ENCODE measurements around the gene MITF. TPM values are rescaled to one million over a fixed set of nuclear protein-coding genes. Genes with fewer than 3 reads are reported as not detected.
"Not testable (repeated sequence)": the region's sequence is repeated elsewhere in the genome, so short reads cannot be mapped to it uniquely, and the experiment has no call there.

The MITF gene
- total RNA-seq, 1 donor from 2014 or later, result 1.5 TPM

GRCh38 chr3:69879051-69879450 lies 139.8 kb downstream of the MITF start:
- no peak for DNase-seq

GRCh38 chr3:69880069-69880640 lies 140.9 kb downstream of the MITF start:
- DNase-seq, result no peak

DNA sequence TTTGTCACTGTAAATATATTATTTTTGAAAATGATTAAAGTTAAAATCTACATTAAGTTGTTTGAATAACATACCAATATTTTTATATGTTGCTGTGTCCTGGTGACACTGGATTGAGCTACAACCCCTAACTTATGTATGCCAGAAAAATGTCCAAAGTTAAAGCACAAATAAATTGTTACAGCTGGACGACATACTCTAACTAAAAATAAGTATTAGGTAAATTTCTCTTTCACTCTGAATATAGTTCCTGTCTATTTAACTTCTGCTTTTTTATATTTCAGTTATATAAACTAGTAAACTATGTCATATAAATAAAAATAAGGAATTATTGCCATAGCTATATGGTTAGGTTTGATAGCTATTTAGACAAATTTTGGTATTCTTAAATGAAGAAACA lies 141.8 kb downstream of the MITF start:
- DNase-seq, result no peak

DNA sequence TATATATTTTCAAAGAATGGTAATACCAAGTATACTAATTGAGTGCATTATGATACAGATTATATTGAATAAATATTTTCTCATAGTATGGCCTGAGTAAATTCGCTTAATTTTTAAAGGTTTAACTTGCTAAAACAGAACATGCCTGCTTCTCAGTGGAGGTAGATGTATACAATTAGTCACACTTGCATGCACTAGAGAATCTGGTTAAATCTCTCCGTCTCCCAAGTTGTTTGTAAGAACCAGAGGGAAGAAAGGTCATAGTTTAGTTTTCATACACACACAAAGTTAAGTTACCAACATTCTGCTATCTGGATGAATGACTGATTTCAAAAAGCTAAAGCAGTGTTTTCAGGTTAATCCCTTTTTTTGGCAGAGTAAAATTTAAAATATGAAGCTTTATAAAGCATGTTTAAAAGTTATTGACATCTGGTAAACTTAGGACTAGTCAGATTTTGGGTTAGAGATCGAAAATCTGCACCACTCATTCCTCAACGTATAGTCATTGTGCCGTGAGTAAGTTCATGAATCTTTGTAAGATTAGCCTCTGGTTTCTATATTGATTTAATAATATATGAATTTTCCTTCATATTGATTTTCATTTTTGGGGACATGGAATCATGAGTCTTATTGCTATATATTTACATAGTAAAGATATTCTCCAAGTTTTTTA lies 142.6 kb downstream of the MITF start:
- DNase-seq, result no peak

DNA sequence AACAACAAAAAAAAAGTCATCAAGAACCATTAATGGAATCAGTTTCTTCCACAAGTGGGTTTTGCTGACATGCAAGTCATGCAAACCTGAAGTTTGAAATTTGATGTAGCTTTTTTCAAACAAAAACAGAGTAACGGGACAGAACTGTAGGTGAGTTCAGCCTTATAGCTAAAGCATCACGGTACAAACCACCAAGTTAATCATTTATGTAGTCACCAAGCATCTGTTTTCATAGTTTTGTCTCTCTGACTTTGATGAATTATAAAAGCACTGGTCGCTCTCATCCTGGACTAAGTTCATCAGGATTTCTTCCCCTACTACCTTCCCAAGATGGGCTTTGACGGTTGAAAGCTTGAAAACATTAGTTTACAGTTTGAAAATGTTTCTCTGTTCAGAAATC lies 143.3 kb downstream of the MITF start:
- no peak for DNase-seq

- no peak for DNase-seq
These were observed 149.0 kb downstream of the MITF start for GRCh38 chr3:69888040-69888942.

DNA sequence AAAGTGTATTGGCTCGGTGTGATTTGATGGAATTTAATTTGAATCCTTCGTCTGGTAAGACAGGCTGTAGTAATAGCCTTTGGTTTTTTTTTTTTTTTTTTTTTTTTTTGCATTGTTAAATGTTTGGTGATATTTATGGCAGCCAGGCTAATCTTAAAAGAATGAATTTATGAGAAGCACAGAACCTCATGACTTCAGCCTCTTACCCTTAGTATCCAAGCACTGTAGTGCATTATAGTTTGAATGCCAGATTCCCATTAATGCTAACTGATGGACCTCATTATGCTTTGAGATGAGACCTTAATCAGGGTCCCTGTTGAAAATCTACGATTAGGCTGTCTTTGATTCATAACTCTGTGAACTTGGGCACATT lies 149.7 kb downstream of the MITF start:
- DNase-seq, result no peak

- peak; percentile 28 for DNase-seq
These were observed 150.8 kb downstream of the MITF start for GRCh38 chr3:69890084-69890483.

DNA sequence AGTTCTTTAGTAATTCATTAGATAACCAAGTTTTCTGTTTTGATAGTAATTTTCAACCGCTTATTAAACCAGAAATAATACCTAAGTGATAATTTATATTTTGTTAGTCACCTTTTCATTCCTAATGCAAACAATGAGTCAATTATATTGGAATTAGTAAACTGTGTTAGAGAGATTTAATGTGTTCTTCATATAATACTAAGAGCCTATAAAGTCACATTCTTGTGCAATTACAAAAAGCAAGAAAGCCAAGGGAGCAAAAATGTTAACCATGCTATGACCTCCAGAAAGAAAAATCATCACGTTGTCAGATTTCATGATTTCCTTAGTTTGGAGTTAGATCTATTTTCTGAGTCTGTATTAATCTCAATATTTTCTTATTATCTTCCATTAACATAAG lies 151.4 kb downstream of the MITF start:
- no peak for DNase-seq

- DNase-seq, result no peak
These were observed 153.4 kb downstream of the MITF start for GRCh38 chr3:69892706-69893105.

- no peak for DNase-seq
These were observed 154.0 kb downstream of the MITF start for GRCh38 chr3:69893274-69893673.

DNA sequence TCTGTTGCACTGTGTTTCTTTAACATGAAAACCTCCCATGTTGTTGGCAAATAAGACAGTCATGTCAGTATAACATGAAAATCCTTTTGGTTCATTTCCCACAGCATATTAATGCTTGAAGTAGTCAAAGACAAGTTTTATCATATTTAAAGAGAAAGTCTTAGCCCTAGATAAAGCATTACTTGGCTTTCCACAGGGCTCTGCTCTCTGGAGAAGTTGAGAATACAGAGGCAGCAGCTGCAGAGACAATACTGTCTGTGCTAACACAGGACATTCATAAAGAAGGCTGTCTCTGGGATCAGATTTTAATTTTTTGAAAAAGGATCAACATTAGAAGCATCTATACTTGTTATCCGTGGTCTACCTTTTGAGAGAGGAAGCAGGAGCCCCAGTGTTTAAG lies 156.8 kb downstream of the MITF start:
- DNase-seq, result no peak

GRCh38 chr3:69900331-69900730 lies 161.1 kb downstream of the MITF start:
- DNase-seq, result no peak

DNA sequence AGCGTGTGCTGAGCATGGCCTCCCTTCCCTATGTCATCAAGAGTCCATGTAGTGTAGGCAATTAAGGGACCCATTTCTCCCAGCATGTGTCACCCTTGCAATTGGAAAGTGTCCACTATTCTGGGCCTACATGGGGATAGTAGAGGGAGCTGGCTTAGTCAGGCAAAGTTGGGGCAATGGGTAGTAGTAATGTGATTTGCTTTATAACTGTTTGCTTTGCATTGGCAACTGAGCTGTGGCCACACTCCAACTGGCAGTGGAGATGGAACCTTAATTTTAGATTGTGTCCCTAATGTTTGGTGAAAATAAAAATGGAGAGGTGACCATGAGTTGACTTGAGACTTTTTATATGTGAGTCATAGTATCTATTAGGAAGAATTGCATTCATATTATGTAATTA lies 162.5 kb downstream of the MITF start:
- no peak for DNase-seq

- no peak for DNase-seq
These were observed 163.1 kb downstream of the MITF start for GRCh38 chr3:69902386-69902785.

- no peak for DNase-seq
These were observed 167.2 kb downstream of the MITF start for GRCh38 chr3:69906351-69906966.

DNA sequence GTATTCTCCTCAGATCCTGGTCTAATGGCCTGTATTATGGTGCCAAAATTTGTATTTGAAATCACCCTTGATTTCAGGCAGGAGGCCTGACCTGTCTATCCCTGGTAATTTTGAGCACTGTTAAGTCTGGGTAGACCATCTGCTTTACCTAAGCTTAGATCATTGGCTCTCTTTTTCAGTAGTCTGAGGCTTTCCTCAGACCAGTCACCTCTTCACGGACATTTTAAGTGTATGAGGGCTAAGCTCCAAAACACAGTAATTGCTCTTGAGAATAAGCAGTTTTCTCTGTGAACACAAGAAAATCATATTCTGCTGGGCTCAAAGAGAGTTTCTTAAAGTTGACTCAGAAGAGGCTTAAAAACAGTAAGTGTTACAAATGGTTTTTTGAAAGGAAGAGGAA lies 168.3 kb downstream of the MITF start:
- DNase-seq, result no peak

DNA sequence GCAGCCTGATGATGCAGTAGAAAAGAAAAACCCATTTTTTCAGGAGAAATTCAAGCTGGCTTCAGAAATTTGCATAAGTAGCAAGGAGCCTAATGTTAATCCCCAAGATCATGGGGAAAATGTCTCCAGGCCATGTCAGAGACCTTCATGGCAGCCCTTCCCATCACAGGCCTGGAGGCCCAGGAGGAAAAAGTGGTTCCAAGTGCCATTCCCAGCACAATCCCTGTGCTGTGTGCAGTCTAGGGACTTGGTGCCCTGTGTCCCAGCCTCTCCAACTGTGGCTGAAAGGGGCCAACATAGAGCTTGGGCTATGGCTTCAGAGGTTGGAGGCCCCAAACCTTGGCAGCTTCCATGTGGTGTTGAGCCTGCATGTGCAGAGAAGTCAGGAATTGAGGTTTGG lies 170.6 kb downstream of the MITF start:
- DNase-seq, result not testable (repeated sequence)

DNA sequence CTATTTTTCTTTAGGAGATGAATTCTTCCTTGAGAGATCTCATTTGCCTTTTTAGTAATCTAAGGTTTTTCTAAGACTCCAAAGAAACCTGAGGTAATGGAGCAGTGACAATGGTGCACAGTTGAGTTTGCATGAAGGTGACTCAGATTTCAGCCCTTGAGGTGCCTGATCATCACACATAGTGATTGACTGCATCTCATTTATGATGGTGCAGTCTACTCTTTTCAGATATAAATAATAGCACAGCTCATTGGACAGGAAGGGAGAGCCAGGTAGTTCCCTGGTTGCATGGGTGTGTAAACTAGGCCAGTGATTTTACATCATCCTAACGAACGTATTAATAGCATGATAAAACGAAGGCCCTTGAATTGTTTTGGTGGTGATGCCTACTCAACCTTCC lies 174.2 kb downstream of the MITF start:
- DNase-seq, result no peak

- DNase-seq, result no peak
These were observed 175.1 kb downstream of the MITF start for GRCh38 chr3:69914395-69914794.

- DNase-seq, result no peak
These were observed 176.5 kb downstream of the MITF start for GRCh38 chr3:69915726-69916125.

DNA sequence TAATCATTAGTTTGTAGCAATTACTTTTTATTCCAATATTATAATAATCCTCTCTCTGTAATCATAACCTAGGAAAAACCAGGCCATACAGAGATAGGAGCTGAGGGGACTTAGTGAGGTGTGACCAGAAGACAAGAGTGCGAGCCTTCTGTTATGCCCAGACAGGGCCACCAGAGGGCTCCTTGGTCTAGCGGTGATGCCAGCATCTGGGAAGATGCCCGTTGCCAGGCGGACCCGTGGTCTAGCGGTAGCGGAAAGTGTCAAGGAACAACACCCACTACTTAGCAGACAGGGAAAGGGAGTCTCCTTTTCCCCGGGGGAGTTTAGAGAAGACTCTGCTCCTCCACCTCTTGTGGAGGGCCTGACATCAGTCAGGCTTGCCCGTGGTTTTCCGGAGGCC lies 180.7 kb downstream of the MITF start:
- not testable (repeated sequence) for DNase-seq

- DNase-seq, result no peak
These were observed 182.4 kb downstream of the MITF start for GRCh38 chr3:69921651-69922050.
